C4-2B (cell line): ENCODE results near the gene MCM8.

ENCODE experiments used
- CTCF ChIP-seq: fragments of 450-650 bp; conservative IDR thresholded peaks from 2 replicates; pipeline ENCODE4 v1.5.1; 2017; ENCODE audit warnings: mild to moderate bottlenecking
- ZFX ChIP-seq: fragments of 450-650 bp; IDR thresholded peaks from 2 replicates; pipeline ENCODE4 v1.6.1; 2017

GRCh38 chr20:5969940-5970339 lies 19.5 kb downstream of the MCM8 start:
- TF ChIP-seq CTCF (no peak), ZFX (no peak)
